H1 (cell line): ENCODE data around the gene TLCD3B. TPM values are rescaled to one million over a fixed set of nuclear protein-coding genes. Genes with fewer than 3 reads are reported as not detected.

Experiments used
- CTBP2 ChIP-seq: IDR thresholded peaks from 2 replicates; pipeline ENCODE4 v1.7.0; 2011; ENCODE audit warnings: borderline replicate concordance, mild to moderate bottlenecking, moderate library complexity, mixed read lengths, low read length; ENCODE audit not compliant: insufficient read depth, insufficient read length
- EGR1 ChIP-seq: IDR thresholded peaks from 2 replicates; pipeline ENCODE4 v1.6.1; 2011; ENCODE audit warnings: low read depth, low read length, borderline replicate concordance
- TBP ChIP-seq: IDR thresholded peaks from 2 replicates; pipeline ENCODE4 v1.6.1; 2011; ENCODE audit warnings: low read depth, low read length, improper control_type of control experiment
- polyA plus RNA-seq, 7 experiments: library from polyadenylated mRNA; depleted of rRNA in 3 of 7; stranded (reverse) in 5 of 7; unstranded in 2 of 7; fragments of >200 nt in 5 of 7; fragments of 200-250 nt in 2 of 7; gene quantifications; 1 replicate in 5 of 7; 2 replicates in 1 of 7; 4 replicates in 1 of 7; pipeline versions ENCODE4 v1.2.1 to v1.2.3, GENCODE V29; 2011 to 2013; ENCODE audit warnings: missing spikeins in 2 of 7, mixed read lengths in 2 of 7
- total RNA-seq: library from RNA; stranded (reverse); fragmentation: NEBNext Ultra II Directional; extraction: Animal tissue kit (Norgen Biotek cat#: 25700); gene quantifications from 2 replicates; pipeline ENCODE4 v1.2.1, GENCODE V29; 2021
- TF ChIP-seq, protein P1 (sequence below): fragments of 300-600 bp; sonication (generic); IDR thresholded peaks from 2 replicates; pipeline ENCODE4 v1.7.1; 2012; ENCODE audit warnings: low read length, moderate library complexity, mild to moderate bottlenecking, inconsistent platforms; ENCODE audit not compliant: insufficient replicate concordance

The TLCD3B gene
- total and polyA plus RNA-seq, 2 of the 8 experiments (the other 6 are each of a cell fraction or from before 2014, with no cell fraction given): 15.2 to 26.9 TPM

- TF ChIP-seq, protein P1, sequence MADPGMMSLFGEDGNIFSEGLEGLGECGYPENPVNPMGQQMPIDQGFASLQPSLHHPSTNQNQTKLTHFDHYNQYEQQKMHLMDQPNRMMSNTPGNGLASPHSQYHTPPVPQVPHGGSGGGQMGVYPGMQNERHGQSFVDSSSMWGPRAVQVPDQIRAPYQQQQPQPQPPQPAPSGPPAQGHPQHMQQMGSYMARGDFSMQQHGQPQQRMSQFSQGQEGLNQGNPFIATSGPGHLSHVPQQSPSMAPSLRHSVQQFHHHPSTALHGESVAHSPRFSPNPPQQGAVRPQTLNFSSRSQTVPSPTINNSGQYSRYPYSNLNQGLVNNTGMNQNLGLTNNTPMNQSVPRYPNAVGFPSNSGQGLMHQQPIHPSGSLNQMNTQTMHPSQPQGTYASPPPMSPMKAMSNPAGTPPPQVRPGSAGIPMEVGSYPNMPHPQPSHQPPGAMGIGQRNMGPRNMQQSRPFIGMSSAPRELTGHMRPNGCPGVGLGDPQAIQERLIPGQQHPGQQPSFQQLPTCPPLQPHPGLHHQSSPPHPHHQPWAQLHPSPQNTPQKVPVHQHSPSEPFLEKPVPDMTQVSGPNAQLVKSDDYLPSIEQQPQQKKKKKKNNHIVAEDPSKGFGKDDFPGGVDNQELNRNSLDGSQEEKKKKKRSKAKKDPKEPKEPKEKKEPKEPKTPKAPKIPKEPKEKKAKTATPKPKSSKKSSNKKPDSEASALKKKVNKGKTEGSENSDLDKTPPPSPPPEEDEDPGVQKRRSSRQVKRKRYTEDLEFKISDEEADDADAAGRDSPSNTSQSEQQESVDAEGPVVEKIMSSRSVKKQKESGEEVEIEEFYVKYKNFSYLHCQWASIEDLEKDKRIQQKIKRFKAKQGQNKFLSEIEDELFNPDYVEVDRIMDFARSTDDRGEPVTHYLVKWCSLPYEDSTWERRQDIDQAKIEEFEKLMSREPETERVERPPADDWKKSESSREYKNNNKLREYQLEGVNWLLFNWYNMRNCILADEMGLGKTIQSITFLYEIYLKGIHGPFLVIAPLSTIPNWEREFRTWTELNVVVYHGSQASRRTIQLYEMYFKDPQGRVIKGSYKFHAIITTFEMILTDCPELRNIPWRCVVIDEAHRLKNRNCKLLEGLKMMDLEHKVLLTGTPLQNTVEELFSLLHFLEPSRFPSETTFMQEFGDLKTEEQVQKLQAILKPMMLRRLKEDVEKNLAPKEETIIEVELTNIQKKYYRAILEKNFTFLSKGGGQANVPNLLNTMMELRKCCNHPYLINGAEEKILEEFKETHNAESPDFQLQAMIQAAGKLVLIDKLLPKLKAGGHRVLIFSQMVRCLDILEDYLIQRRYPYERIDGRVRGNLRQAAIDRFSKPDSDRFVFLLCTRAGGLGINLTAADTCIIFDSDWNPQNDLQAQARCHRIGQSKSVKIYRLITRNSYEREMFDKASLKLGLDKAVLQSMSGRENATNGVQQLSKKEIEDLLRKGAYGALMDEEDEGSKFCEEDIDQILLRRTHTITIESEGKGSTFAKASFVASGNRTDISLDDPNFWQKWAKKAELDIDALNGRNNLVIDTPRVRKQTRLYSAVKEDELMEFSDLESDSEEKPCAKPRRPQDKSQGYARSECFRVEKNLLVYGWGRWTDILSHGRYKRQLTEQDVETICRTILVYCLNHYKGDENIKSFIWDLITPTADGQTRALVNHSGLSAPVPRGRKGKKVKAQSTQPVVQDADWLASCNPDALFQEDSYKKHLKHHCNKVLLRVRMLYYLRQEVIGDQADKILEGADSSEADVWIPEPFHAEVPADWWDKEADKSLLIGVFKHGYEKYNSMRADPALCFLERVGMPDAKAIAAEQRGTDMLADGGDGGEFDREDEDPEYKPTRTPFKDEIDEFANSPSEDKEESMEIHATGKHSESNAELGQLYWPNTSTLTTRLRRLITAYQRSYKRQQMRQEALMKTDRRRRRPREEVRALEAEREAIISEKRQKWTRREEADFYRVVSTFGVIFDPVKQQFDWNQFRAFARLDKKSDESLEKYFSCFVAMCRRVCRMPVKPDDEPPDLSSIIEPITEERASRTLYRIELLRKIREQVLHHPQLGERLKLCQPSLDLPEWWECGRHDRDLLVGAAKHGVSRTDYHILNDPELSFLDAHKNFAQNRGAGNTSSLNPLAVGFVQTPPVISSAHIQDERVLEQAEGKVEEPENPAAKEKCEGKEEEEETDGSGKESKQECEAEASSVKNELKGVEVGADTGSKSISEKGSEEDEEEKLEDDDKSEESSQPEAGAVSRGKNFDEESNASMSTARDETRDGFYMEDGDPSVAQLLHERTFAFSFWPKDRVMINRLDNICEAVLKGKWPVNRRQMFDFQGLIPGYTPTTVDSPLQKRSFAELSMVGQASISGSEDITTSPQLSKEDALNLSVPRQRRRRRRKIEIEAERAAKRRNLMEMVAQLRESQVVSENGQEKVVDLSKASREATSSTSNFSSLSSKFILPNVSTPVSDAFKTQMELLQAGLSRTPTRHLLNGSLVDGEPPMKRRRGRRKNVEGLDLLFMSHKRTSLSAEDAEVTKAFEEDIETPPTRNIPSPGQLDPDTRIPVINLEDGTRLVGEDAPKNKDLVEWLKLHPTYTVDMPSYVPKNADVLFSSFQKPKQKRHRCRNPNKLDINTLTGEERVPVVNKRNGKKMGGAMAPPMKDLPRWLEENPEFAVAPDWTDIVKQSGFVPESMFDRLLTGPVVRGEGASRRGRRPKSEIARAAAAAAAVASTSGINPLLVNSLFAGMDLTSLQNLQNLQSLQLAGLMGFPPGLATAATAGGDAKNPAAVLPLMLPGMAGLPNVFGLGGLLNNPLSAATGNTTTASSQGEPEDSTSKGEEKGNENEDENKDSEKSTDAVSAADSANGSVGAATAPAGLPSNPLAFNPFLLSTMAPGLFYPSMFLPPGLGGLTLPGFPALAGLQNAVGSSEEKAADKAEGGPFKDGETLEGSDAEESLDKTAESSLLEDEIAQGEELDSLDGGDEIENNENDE: no peak
- TF ChIP-seq EGR1 (no peak), TBP (no peak), CTBP2 (no peak)
Observed at GRCh38 chr16:30018731-30019158, 12.3 kb downstream of the TLCD3B start (continued).
